GM19395 (cell line): ENCODE results near the gene OSBPL5.

ENCODE experiments used
- ATAC-seq: cut with Tn5 transposase; IDR thresholded peaks from one replicate; pipeline ENCODE4 v1.9.1; 2021; ENCODE audit warnings: mild to moderate bottlenecking, moderate library complexity; ENCODE audit not compliant: unreplicated experiment

Gene OSBPL5

DNA sequence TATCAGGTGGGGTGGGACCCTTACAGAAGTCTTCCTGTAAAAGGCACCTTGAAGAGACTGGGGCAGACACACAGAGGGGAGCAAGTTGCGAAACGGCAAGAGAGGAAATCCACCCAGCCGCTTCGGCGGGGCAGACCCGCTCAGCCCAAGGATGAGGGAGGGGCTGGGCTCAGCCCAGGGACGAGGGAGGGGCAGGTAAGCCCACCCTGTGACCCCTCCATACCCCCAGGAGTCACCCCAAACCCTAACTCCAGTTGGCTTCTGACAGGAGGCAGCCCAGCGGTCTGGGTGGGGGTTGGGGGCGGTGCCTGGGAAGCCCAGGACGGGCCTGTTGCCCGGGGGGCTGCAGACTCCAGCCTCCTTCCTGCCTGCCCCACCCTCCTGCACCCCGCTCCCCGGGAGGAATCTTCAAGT, 965 bp downstream of the OSBPL5 start:
- ATAC-seq = no peak

DNA sequence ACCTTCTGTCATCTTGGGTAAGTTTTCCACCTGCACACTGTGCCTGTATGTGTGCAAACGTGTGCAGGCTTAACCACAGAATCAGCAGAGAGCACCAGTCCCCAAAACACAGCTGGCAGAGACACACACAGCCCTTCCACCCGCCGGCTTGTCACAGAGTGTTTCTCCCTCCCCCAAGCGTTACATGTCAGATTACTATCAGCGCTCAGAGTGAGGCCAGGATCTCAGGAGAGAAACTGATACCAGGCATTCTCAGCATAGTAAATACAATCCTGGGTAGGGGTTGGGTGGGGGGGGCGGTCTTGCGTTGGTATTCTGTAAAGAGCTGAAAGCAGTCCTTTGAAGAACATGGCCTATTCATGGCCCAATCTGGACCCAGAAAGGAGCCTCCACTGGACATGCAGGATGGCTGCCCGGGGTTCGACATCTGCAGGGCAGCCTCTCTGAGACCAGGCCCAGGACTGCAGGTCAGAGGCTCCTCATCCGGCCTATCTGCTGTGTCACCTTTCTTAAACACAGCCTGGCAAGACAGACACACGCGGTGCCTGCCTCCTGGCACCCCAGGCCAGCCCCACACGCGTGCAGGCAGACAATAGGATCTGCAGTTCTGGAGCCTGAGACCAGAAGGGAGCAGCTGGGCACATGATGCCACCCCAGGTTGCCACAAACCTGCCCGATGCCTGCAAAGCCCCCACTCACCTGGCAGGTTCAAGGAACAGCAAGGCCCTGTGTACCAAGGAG, 1.7 kb downstream of the OSBPL5 start:
- ATAC-seq = no peak

DNA sequence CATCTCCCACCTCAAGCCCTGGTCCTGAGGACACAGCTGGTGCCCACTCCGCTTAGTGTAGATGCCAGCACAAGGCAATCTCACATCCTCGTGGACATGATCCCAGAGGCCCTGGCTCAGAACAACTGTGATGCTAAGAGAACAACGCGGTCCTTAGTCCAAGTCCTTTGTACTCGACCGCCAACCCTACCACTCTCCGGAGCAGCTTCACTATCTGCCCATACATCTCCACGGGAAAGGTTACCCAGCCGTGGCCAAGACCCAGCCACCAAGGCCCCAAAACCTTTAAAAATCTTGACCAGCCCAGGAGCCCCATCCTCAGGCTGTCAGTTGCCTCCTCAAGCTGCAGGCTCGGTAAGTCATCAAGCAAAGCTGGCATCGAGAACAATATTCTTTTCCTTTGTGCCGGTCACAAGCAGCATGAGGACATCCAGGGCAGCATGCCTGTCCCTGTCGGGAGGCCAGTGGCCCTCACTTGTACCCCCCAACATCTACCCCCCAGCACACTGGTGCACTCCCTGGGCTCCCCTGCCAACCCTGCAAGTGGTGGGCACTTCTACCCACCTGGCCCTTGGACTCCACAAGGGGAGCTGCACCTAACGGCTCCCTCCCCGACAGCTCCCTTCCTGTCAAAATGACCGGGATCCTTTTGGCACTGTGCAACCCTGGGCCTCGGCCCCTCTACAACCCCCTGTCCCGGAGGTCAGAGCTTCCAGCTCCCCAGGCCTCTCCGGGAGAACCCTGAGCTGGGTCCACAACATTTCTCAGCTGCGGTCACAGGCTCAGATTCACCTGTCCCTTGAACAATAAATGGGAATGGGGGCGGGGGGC, 2.5 kb downstream of the OSBPL5 start:
- no peak for ATAC-seq

DNA sequence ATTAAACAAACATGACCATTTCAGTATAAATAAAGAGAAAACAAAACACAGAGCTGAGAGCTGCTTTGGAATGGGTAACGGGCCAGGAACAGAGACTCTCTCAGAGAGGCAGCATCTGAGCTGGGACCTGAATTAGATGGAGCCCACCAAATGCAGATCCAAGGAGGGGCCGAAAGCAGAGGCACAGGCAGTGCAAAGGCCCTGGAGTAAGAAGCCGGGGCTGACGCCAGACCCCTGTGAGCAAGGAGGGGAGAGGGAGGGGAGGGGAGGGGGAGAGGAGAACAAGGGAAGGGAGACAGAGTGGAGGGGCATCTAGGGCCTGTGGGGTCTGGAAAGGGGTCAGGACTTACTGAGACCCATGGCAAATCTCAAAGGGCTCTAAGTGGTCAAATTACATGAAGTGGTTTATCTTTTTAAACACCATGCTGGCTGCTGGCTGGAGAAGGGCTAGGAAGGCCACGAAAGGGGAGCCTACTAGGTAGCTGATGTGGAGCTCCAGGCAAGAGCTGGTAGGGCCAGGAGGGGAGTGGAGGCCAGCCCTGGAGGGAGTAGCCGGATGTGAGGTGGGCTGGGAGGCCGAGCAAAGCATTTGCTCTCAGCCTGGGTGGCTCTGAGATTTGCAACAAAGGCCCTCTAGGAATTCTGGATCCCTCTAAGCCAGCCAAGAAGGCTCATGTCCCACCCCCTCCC, 3.2 kb downstream of the OSBPL5 start:
- no peak for ATAC-seq

DNA sequence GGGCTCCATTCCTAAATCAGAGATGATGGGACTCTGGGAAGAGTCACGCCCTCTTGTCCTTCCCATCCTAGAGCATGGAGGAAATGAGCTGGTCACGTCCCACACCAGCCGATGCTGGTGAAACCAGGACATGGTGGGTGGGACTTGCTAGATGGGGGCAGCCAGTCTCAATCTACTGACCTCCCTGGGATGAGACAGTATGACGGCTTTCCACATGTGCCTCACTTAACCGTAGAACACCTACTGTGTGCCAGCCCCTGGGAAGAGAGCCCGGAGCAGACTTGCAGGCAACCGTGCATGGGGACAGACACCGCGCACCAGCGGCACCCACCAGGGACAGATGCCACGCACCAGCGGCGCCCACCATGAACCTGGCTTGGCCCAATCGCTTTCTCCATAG, 3.8 kb downstream of the OSBPL5 start:
- no peak for ATAC-seq

DNA sequence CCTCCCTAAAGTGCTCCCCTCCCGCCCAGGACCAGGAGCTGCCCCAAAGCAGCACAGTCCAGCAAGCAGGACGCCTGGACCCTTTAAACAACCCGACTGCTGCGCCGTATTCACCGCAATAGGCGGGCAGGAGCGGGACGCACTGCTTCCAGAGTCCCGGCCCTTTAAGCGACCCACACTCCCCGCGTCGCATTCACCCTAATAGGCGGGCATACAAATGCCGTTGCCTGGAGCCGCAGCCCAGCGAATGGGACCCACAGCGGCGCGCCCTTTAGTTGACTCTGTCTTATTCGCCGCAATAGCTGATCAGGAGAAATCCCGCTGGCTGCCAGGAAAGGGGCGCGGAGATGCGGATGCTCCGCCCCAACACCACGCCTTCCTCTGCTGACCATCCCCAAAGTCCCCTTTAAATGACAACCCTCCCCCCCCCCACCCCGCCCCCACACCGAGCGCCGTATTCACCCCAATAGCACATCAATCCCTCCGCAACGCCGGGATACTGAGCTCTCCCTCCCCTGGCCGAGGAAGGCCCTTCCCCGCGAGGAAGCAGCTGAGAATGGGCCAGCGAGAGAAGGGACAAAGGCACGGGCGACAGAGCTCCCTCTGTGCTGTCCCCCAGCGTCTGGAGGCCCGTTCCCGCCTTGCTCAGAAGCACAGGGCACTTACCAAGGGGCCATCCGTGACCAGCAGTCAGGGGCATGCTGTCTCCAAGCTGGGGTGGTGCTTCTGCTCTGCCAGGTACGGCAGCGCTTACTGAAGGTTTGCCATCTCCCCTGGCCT, 4.7 kb downstream of the OSBPL5 start:
- ATAC-seq = no peak

DNA sequence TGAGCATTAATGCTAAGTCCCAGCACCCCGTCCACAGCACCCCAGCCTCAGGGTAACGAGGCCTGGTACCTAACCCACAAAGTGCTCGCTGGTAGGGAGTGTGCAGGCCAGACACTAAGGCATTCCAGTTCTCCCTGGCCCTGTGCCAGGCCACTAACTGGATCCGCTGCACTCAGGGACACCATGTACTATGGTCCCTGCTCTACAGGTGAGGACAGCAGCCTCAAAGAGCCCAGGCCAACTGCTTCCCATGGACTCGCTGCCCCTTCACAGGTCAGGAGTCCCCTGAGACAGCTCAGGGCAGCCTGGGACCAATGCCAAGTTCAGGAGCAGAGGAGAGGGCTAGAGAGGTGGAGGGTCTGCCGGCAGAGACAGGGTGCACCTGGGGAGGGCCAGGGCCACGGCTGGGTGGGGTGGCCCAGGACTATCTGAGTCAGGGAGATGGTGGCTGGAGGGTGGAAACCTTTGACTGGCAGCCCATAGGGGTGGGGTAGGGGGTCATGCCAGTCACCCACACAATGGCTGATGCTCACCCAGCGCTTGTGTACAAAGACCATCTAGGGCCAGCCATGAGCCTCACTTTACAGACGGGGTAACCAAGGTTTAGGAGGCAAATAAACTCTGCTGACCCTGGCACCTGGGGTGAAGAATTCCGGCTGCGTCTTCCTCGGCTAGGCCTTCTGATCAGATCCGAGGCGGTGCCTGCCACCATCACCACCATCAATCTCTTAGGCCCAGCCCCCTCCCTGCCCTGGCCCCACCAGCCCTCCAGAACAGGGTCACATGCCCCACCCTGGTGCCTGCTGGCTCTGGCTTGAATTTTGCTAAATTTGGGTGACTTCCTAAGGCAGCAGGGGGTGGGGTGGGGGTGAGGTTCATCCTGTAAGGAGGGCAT, 5.6 kb downstream of the OSBPL5 start:
- no peak for ATAC-seq

DNA sequence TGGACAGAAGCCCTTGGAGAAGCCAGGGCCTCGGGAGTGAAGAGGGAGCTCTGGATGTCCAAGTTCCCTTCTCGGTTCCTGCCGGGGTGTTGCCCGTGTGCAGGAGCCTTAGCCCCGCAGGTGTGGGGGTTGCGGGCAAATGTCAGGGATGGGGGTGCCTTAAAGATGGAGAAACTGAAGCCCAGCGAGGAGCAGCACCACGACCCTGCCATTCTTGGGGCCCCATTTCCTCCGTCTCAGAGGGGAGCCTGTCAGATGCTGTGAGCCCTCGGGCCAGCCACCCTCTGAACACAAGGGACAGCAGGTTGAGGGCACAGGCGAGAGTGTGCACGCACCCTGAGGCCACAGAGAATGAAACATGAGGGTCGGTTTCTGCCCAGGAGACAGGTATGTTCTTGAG, 6.3 kb downstream of the OSBPL5 start:
- no peak for ATAC-seq

DNA sequence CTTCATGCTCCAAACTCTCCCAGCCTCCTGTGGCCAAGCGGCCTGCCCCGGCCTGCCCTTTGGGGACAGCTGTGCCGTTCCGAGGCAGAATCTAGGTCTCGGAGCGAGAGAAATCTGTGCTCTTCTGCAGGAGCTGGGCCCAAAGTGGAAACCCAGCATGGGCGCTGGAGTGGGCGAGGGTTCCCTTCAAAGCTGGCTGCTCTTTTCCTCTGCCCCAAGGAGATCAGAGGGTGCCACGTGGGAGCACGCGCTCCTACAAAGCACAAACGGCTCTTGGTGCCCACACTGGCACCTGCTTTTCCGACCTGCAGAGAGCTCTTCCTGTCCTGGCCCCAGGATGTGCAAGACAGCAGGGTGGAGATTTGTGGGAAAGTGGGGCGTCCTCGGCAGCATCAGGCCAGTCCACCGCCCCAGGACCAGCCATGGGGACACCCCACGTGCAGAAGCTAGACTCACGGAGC, 6.9 kb downstream of the OSBPL5 start:
- ATAC-seq = no peak

DNA sequence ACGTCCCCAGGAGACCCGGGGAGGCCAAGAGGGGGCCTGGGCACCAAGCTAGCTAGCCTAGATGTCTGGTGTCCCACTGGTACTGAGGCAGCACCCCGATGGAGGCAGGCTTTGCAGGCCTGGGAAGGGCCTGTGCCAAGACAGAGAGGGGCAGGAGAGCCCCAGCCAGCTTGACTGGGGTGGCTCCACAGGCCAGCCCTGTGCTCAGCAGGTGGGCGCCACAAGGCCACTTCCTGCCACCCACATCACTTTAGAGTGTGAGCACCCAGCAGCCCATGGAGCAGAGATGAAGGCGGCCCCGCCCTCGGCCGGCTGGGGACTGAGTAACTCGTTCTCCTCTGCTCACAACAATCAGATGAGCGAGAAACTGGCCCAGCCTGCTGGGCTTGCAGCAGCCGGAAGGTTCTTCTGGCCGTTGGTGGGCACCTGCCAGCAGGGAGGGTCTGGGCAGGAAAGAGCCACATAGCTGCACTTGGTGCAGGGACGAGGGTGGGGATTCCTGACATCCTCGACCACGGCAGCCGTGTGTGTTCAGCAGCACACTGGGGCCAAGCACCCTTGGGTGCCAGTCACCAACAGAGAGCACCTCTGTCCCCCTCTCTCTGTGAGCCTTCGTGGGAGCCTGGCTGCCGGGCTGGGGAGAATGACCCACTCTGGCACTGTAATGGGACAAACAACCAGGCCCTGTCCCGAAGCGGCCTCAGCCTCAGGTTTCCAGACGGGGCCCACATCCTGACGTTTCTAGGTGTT, 7.6 kb downstream of the OSBPL5 start:
- ATAC-seq = no peak

DNA sequence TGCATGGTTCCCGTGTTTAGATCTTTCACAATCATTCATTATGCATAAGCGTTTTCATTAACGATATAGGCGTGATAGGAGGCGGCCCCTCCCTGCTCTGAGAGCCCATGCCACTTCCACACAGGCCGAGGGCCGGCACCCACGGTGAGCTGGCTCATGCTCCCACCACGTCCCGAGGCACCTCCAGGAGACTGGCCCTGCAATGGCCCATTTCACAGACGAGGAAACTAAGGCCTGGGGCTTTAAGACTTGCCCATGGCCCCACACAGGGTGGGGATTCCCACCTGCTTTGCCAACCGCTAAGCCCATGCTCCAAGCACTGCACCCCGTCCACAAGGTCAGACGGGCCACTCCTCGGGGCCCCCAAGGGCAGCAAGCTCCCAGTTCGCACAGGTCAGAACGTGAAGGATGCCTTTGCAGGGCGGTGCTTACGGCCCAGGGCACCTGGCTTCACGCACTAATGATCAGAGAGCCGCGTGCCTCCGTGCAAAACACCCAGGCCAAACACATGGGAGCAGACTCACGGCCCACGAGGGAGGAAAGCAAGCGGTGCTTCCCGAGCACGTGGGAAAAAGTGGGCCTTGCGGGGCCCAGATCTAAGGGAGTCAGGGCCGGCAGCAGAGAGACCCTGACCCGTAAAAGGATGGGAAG, 8.3 kb downstream of the OSBPL5 start:
- ATAC-seq = no peak

DNA sequence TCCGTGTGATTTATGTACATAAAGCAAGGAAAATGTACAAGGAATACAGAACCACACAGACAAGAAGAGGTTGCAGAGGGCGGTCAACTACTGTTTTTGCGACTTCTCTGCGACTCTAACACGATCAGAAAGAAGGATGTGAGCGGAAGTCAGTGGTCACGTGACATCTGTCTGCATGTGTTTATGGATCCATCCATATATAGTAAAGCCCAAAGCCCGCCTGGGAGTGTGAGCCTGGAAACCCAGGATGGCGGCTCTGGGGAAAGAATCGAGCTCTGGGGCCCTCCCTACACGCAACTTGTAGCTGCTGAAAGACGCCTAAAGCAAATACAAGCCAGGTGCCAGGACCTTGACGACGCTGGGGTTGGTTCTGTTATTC, 8.8 kb downstream of the OSBPL5 start:
- no peak for ATAC-seq

DNA sequence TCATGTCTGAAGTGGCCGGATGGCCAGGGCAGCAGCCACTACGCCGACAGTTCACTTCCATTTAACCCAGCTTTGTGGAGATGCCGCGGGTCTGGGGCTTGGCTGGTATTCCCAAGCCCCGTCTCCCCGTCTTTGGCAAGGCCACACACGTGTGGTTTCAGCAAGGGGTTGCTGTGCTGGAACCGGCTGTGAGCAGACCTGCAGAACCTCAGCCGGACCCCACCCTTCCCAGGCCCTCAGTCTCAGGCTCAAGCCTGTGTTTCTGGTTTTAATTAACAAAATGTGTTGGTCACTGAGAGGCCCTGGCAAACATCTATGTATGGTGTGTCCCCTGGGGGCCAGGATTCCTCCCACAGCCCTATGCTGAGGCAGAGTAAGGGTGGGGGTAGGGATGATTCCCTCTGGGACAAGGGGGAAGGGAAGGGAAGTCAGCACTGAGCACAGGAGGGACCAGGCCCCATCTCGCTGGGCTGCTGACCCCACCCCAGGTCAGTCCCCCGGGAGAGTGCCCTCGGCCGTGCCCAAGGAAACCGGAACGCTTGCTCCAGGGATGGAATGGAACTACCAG, 9.3 kb downstream of the OSBPL5 start:
- ATAC-seq = no peak

DNA sequence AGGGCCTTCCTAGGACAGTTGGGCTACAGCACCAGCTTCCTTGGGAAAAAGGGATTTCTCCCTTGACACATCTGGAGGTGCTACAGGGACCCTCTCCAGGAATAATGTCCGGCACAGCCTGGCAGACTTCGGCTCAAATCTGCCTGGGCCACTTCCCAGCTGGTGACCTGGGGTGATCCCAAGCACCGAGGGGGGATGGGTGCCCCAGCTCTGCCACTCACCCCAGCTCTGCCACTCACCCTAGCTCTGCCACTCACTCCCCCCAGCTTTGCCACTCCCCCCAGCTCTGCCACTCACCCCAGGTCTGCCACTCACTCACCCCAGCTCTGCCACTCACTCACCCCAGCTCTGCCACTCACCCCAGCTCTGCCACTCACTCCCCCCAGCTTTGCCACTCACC, 9.9 kb downstream of the OSBPL5 start:
- ATAC-seq = no peak

DNA sequence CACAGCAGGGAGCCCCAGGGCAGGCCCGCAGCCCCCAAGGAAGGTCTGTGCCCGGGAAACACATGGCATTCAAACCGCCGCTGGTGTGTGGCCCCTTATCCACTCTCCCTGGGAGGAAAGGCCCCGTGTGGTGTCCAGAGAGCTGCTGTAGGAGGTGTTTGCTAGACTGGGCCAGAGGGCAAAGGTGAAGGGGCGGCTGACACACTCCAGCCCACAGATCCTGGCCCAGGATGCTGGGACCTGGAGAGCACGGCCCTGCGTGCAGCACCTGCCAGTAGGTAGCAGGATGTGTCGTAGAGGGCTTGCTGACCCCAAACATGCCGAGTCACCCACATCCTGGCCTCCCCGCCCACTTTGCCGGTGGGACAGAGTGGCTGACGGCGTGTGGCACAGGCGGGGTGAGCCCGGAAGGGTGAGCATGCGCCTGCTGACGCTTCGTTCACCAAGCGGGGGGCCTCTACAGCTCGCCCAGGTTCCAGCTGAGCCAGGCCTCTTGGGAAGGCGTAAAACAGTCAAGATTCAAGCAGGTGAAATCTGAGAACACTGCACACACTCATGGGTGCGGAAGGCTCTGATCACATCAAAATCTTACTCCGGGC, 11.0 kb downstream of the OSBPL5 start:
- no peak for ATAC-seq

DNA sequence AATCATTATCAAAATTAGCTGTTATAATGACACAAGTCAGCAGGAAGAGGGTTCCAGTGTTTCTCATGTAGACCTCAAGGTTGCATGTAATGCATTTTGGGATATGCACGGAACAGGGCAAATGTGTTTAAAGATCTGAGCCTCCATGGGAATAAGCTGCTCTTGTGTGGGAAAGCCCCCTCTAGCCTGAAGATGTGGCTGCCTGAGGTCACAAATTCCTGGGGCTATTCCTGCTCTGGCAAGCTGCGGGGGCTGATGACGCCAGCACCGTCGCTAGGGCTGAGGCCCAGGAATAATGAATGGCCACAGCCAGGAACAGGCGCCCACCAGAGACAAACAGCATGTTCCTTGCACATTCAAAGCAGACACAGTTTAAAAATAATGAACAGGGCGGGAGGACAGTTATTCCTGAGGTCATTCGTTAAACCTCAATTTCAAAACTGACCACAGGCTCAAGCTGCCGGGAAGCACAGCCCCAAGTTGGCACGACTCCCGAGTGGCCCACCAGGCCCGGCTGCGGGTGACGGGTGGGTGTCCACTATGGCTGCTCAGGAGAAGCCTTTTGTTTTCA, 11.7 kb downstream of the OSBPL5 start:
- ATAC-seq = no peak

DNA sequence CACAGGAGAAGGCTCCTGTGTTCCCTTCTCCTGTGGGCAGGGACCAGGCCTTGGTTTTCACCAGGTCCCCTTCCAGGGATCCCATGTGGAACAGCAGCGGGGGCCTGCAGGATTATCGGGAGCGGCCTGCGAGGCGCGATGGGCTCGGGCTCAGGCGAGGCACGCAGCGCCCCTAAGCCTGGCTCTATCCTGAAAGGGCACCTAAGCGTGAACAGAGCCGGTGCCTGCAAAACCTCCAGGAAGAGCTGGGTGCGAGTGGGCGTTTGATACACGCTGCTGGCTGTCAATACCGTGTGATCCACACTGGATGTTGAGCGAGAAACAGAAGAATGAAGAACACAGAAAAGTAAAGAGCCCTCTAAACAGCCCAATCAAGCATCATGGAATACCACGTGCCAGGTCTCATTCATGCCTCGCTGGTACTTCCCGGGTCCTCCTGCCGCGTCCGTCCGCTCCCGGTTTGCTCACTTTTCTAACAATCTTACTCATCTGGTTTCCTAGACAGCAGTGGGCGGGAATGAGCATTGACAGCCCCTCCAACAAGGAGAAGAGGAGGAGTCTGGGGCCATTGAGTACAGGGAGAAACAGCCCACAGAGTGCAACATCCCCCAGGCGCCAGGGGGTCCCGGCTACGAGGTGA, 12.5 kb downstream of the OSBPL5 start:
- ATAC-seq = no peak
